ENCODE data around the gene ENAH. TPM values are rescaled to one million over a fixed set of nuclear protein-coding genes. Genes with fewer than 3 reads are reported as not detected.

The ENAH gene
- total and polyA plus RNA-seq, 4 donors = 15.5 to 89.4 (median 48.4) TPM

DNA sequence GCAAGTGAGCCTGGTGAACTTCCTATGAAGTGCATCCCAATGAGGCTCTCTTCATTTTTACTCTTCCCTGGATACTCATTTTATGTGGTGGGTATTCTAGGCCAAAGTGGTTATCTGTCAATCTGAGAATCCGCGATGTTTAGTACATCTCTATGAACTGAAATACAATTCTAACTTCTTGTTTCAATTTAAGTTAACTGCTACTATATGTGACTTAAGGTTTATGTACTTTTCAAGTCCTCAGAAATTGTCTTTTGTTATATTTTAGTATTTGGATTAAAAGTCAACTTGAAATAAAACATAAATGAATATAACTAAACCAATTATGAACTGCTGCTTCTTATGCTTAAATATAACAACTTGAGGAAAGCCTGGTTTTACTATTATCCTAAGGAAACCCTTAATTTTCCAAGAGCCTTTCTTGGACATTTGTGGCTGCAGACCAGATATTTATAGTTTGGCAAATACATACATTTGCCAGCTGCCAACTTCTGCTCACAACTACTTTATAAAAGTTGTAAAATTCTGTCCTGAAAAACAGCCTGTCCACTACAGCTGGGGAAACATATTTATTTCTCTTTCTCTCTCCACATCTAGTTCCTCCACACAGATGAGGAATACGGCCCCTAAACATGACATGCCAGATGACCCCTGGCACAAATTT is 60.4 kb downstream of the ENAH start:
- peak overlapping the region in 1 of 2 donors; percentile 45 for H3K27ac ChIP-seq (ENCODE audit: low read depth in 1 of 2, low read length in 1 of 2)
- H3K36me3 ChIP-seq (ENCODE audit: control insufficient read depth in 4 of 4, insufficient read depth in 4 of 4, low read length in 4 of 4) = peaks cover 0 to 18% (median 0%) of the 10 kb centered on the region in 4 donors
- peaks cover 1 to 27% (median 13%) of the 10 kb centered on the region in 5 donors for H3K4me1 ChIP-seq (ENCODE audit: control insufficient read depth in 5 of 5, insufficient read depth in 5 of 5, low read length in 5 of 5)
- H3K9me3 ChIP-seq (ENCODE audit: control insufficient read depth in 4 of 4, insufficient read depth in 3 of 4, low read length in 3 of 4) = no peaks in the 10 kb centered on the region
- no peaks in the 10 kb centered on the region for H3K27me3 ChIP-seq (ENCODE audit: control insufficient read depth in 3 of 3, insufficient read depth in 3 of 3, low read length in 2 of 3)
- no peak overlapping the region for H3K4me3 ChIP-seq
- ATAC-seq (ENCODE audit: insufficient read depth, low FRiP score) (no peak), DNase-seq (peak in 2 of 3 donors; percentile 71 to 77)
- 91 to 93% methylated on average over 3 of the region's 3 CpGs for WGBS, 2 donors
- TF ChIP-seq CTCF (IDR thresholded peaks at IDR 0.05; ENCODE audit: control extremely low read depth, extremely low read depth) = no peak
- no peak overlapping the region for H3K9ac ChIP-seq (ENCODE audit: insufficient read depth in 1 of 2, low read length in 2 of 2)

- Histone ChIP-seq H3K36me3 (ENCODE audit: control insufficient read depth in 4 of 4, insufficient read depth in 4 of 4, low read length in 4 of 4) (peaks cover 0 to 7% (median 0%) of the 10 kb centered on the region in 4 donors), H3K4me1 (ENCODE audit: control insufficient read depth in 5 of 5, insufficient read depth in 5 of 5, low read length in 5 of 5) (peaks cover 0 to 12% (median 5%) of the 10 kb centered on the region in 5 donors), H3K27me3 (ENCODE audit: control insufficient read depth in 3 of 3, insufficient read depth in 3 of 3, low read length in 2 of 3) (no peaks in the 10 kb centered on the region), H3K27ac (ENCODE audit: low read depth in 1 of 2, low read length in 1 of 2) (no peak overlapping the region), H3K9me3 (ENCODE audit: control insufficient read depth in 4 of 4, insufficient read depth in 3 of 4, low read length in 3 of 4) (no peaks in the 10 kb centered on the region), H3K4me3 (no peak overlapping the region), H3K9ac (ENCODE audit: insufficient read depth in 1 of 2, low read length in 2 of 2) (no peak overlapping the region)
- WGBS, 2 donors = 98 to 100% methylated on average over 1 of the region's 1 CpG
- DNase-seq = no peak
- ATAC-seq (ENCODE audit: insufficient read depth, low FRiP score) = no peak
- no peak for TF ChIP-seq CTCF (IDR thresholded peaks at IDR 0.05; ENCODE audit: control extremely low read depth, extremely low read depth)
Measured at GRCh38 chr1:225587310-225587709, 65.6 kb downstream of the ENAH start.

DNA sequence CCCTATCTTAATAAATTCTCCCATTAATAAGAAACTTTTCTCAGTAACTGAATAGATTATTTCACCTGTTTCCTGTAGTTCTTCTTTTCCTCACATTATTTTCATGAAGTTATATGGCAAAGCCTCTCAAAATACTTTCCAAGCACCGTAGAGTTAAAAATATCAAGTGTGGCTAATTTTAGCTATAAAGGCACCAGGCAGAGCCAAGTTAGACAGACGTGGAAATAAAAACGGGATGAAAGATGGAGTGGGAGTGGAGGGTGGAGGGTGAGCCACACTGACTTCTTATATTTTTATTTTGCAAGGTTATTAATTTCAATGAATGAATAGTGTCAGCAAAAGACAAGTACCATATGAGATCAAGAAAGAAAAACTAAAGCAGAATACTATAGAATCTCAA is 71.7 kb downstream of the ENAH start:
- H3K27me3 ChIP-seq (ENCODE audit: control insufficient read depth in 3 of 3, insufficient read depth in 3 of 3, low read length in 2 of 3) = no peaks in the 10 kb centered on the region
- H3K9me3 ChIP-seq (ENCODE audit: control insufficient read depth in 4 of 4, insufficient read depth in 3 of 4, low read length in 3 of 4) = no peaks in the 10 kb centered on the region
- ATAC-seq (ENCODE audit: insufficient read depth, low FRiP score) (no peak), DNase-seq (peak in 1 of 3 donors; percentile 49)
- TF ChIP-seq CTCF (IDR thresholded peaks at IDR 0.05; ENCODE audit: control extremely low read depth, extremely low read depth) = no peak
- H3K36me3 ChIP-seq (ENCODE audit: control insufficient read depth in 4 of 4, insufficient read depth in 4 of 4, low read length in 4 of 4) = peaks cover 0 to 3% (median 0%) of the 10 kb centered on the region in 4 donors
- H3K27ac ChIP-seq (ENCODE audit: low read depth in 1 of 2, low read length in 1 of 2) = peak overlapping the region in 1 of 2 donors; percentile 38
- H3K4me3 ChIP-seq = no peak overlapping the region
- H3K4me1 ChIP-seq (ENCODE audit: control insufficient read depth in 5 of 5, insufficient read depth in 5 of 5, low read length in 5 of 5) = peaks cover 5 to 51% (median 21%) of the 10 kb centered on the region in 5 donors
- H3K9ac ChIP-seq (ENCODE audit: insufficient read depth in 1 of 2, low read length in 2 of 2) = no peak overlapping the region
- whole genome bisulfite sequencing, 2 donors = 32 to 56% methylated on average over 3 of the region's 3 CpGs

Measured in lung (tissue), 12 donors.